IMR-90 (cell line): ENCODE measurements around the gene CDKAL1. TPM values are rescaled to one million over a fixed set of nuclear protein-coding genes. Genes with fewer than 3 reads are reported as not detected.

Experiments
- ATAC-seq: fragments of 200-7000 bp; cut with Tn5 transposase; 2 replicates; pipeline ENCODE4 v1.9.1; 2020; ENCODE audit warnings: low read depth, mild to moderate bottlenecking, moderate library complexity
- BruUV-seq: library from RNA; stranded (reverse); fragments of 400-500 nt; replicated peaks from 2 replicates; lab custom pipeline; 2021; lab: Mats Ljungman, UMichigan
- CTCF ChIA-PET: fragments of 300-600 bp; formaldehyde crosslinking; extraction: SDS; loops from one replicate; lab custom pipeline; 2021; ENCODE audit warnings: antibody characterized with exemption; lab: Yijun Ruan, JAX
- POLR2A ChIA-PET: fragments of 300-600 bp; sonication (Branson Sonifier 250); formaldehyde crosslinking; loops from one replicate; lab custom pipeline; 2022; ENCODE audit warnings: antibody characterized with exemption; ENCODE audit not compliant: unreplicated experiment; lab: Charles Lee
- DNase-seq: peaks from one replicate; pipeline ENCODE4 v3.0.0; 2013
- H2AFZ ChIP-seq: replicated peaks from 2 replicates; pipeline ENCODE3; 2013; ENCODE audit warnings: low read length, mild to moderate bottlenecking; ENCODE audit not compliant: poor library complexity
- H2AK5ac ChIP-seq: 2 replicates; pipeline ENCODE4 v1.6.1; 2013; ENCODE audit warnings: low read depth, low read length, inconsistent platforms
- H2AK9ac ChIP-seq: replicated peaks from 2 replicates; pipeline ENCODE3; 2013; ENCODE audit warnings: mild to moderate bottlenecking, low read depth, low read length, moderate library complexity; ENCODE audit not compliant: poor library complexity
- H2BK120ac ChIP-seq: 2 replicates; pipeline ENCODE4 v1.6.1; 2013; ENCODE audit warnings: low read depth, low read length, inconsistent platforms
- H2BK15ac ChIP-seq: 3 replicates; pipeline ENCODE4 v1.6.1; 2013; ENCODE audit warnings: low read depth, low read length, inconsistent platforms
- H2BK20ac ChIP-seq: 2 replicates; pipeline ENCODE4 v1.6.1; 2013; ENCODE audit warnings: low read depth, mild to moderate bottlenecking, inconsistent platforms, low read length, moderate library complexity
- H2BK5ac ChIP-seq: 2 replicates; pipeline ENCODE4 v1.6.1; 2013; ENCODE audit warnings: mild to moderate bottlenecking, low read depth, low read length, inconsistent platforms; ENCODE audit not compliant: poor library complexity, severe bottlenecking
- H3K14ac ChIP-seq: replicated peaks from 2 replicates; pipeline ENCODE4 v1.6.1; 2013; ENCODE audit warnings: low read depth, low read length, inconsistent platforms
- H3K18ac ChIP-seq: 2 replicates; pipeline ENCODE4 v1.6.1; 2013; ENCODE audit warnings: low read depth, low read length, control low read depth
- H3K23ac ChIP-seq: 2 replicates; pipeline ENCODE4 v1.6.1; 2013; ENCODE audit warnings: low read depth, low read length, inconsistent platforms
- H3K27ac ChIP-seq: 2 replicates; pipeline ENCODE4 v1.5.1; 2013; ENCODE audit warnings: mild to moderate bottlenecking, control low read depth, low read length; ENCODE audit not compliant: insufficient read depth
- H3K27me3 ChIP-seq: 2 replicates; pipeline ENCODE4 v1.6.1; 2013; ENCODE audit warnings: low read length; ENCODE audit not compliant: control insufficient read depth, insufficient read depth
- H3K36me3 ChIP-seq: 2 replicates; pipeline ENCODE4 v1.6.1; 2013; ENCODE audit warnings: low read length, mixed read lengths; ENCODE audit not compliant: control insufficient read depth, insufficient read depth
- H3K4ac ChIP-seq: 2 replicates; pipeline ENCODE4 v1.6.1; 2013; ENCODE audit warnings: low read depth, low read length, inconsistent platforms
- H3K4me1 ChIP-seq: 2 replicates; pipeline ENCODE4 v1.6.1; 2013; ENCODE audit warnings: low read length, mixed read lengths; ENCODE audit not compliant: control insufficient read depth, insufficient read depth
- H3K4me2 ChIP-seq: 2 replicates; pipeline ENCODE4 v1.6.1; 2013; ENCODE audit warnings: low read depth, mild to moderate bottlenecking, control low read depth, low read length, moderate library complexity
- H3K4me3 ChIP-seq: 2 replicates; pipeline ENCODE4 v1.5.1; 2013; ENCODE audit warnings: low read depth, mild to moderate bottlenecking, control low read depth, low read length, moderate library complexity; ENCODE audit not compliant: insufficient read depth
- H3K56ac ChIP-seq: 2 replicates; pipeline ENCODE4 v1.6.1; 2013; ENCODE audit warnings: low read length, inconsistent platforms; ENCODE audit not compliant: insufficient read depth; ENCODE audit errors: extremely low read depth
- H3K79me1 ChIP-seq, 2 experiments: 2 replicates each; pipeline ENCODE4 v1.6.1; 2013; ENCODE audit warnings: low read length in 2 of 2, inconsistent platforms in 1 of 2, low read depth in 1 of 2
- H3K9ac ChIP-seq: 2 replicates; pipeline ENCODE4 v1.6.1; 2013; ENCODE audit warnings: low read depth, low read length, control low read depth
- H3K9me1 ChIP-seq: 2 replicates; pipeline ENCODE4 v1.6.1; 2013; ENCODE audit warnings: low read length, inconsistent platforms; ENCODE audit not compliant: insufficient read depth
- H3K9me3 ChIP-seq: 2 replicates; pipeline ENCODE4 v1.6.1; 2013; ENCODE audit warnings: low read length; ENCODE audit not compliant: control insufficient read depth, insufficient read depth
- H4K20me1 ChIP-seq: 2 replicates; pipeline ENCODE4 v1.6.1; 2013; ENCODE audit warnings: low read length, inconsistent platforms; ENCODE audit not compliant: insufficient read depth
- H4K5ac ChIP-seq: 2 replicates; pipeline ENCODE4 v1.6.1; 2013; ENCODE audit warnings: mild to moderate bottlenecking, low read depth, low read length, control low read depth
- H4K8ac ChIP-seq, 2 experiments: 2 replicates each; pipeline ENCODE4 v1.6.1; 2013; ENCODE audit warnings: low read depth in 2 of 2, low read length in 2 of 2, control low read depth in 1 of 2, inconsistent platforms in 1 of 2
- H4K91ac ChIP-seq: 2 replicates; pipeline ENCODE4 v1.6.1; 2013; ENCODE audit warnings: low read depth, low read length, inconsistent platforms; ENCODE audit not compliant: insufficient read depth
- BHLHE40 ChIP-seq: fragments of 150-350 bp; IDR thresholded peaks from 2 replicates; pipeline ENCODE4 v1.6.1; 2016; ENCODE audit warnings: mild to moderate bottlenecking, low read depth, low read length
- CEBPB ChIP-seq: IDR thresholded peaks from 2 replicates; pipeline ENCODE4 v1.6.1; 2012; ENCODE audit warnings: low read depth, low read length, improper control_type of control experiment
- FOS ChIP-seq: fragments of 150-350 bp; IDR thresholded peaks from 2 replicates; pipeline ENCODE4 v1.6.1; 2016; ENCODE audit warnings: low read depth, low read length
- WGBS, 2 experiments: methylation state at CpG; one replicate each; pipeline versions ENCODE4 v1.1.5 to v1.1.7; 2013; ENCODE audit warnings: missing lambda C conversion rate in 2 of 2; ENCODE audit not compliant: insufficient read length in 1 of 2; ENCODE audit errors: extremely low coverage in 2 of 2; 5-methylcytosine and 5-hydroxymethylcytosine counted together
- dilution Hi-C: fragments of 300-500 bp; cut with HindIII; formaldehyde crosslinking; loops from one replicate; pipeline ENCODE4 v1.14.3; 2018; ENCODE audit warnings: low sequenced_read_pairs; ENCODE audit not compliant: unreplicated experiment
- in situ Hi-C: fragments of 300-500 bp; cut with MboI; formaldehyde crosslinking; loops from 3 replicates; pipeline ENCODE4 v1.14.3; 2019; ENCODE audit warnings: low sequenced_read_pairs, inconsistent platforms, mixed read lengths
- intact Hi-C: fragments of 100-400 bp; cut with micrococcal nuclease; formaldehyde crosslinking; loops from 2 replicates; pipeline ENCODE4 v1.10.0; 2022
- polyA plus RNA-seq, 3 experiments: library from polyadenylated mRNA; depleted of rRNA; stranded (reverse); fragments of >200 nt; gene quantifications; 2 replicates each; pipeline ENCODE4 v1.2.3, GENCODE V29; 2012; ENCODE audit warnings: low replicate concordance in 1 of 3
- total RNA-seq: library from RNA; depleted of rRNA; stranded (reverse); fragments of >200 nt; gene quantifications from 2 replicates; pipeline ENCODE4 v1.2.3, GENCODE V29; 2012
- TF ChIP-seq, protein P1 (sequence below): fragments of 150-350 bp; IDR thresholded peaks from 2 replicates; pipeline ENCODE4 v1.6.1; 2017; ENCODE audit warnings: mild to moderate bottlenecking, antibody characterized with exemption, low read length, low read depth

Gene CDKAL1
- total and polyA plus RNA-seq, 2 of the 4 experiments (the other 2 are of a cell fraction), result 3.7 to 13.1 TPM

DNA sequence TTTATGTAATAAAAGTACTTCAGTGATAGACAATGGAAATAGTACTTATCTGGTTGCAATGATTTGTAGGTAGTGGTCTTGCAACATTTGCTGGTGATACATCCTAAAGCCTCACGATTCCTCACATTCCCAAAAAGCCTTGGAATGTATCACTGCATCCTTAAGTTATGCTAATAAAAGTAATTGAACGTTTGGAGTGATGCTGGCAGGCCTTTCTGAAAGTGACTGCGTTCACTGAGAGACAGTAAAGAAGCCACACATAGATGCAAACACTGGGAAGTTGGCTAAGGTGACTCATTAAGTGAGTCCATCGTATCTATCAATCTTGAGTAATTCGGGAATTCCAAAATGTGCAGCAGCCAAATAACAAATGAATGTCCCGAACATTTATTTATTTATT, 615.2 kb downstream of the CDKAL1 start:
- H3K18ac ChIP-seq, result no peak overlapping the region
- H2AFZ ChIP-seq, result no peak overlapping the region
- H3K9me3 ChIP-seq, result no peaks in the 10 kb centered on the region
- no peak overlapping the region for H4K91ac ChIP-seq
- BruUV-seq, result no TSS peak
- TF ChIP-seq FOS, result 0 out of 2 replicates have a peak, but pooled peaks have one; percentile 11
- peak; percentile 64; the same call in 1 of the 2 replicates for TF ChIP-seq CEBPB
- TF ChIP-seq BHLHE40, result peak; percentile 54; the same call in 1 of the 2 replicates
- TF ChIP-seq, protein P1, sequence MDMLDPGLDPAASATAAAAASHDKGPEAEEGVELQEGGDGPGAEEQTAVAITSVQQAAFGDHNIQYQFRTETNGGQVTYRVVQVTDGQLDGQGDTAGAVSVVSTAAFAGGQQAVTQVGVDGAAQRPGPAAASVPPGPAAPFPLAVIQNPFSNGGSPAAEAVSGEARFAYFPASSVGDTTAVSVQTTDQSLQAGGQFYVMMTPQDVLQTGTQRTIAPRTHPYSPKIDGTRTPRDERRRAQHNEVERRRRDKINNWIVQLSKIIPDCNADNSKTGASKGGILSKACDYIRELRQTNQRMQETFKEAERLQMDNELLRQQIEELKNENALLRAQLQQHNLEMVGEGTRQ, result no peak
- 60% methylated on average over 1 of the region's 6 CpGs; no CpG with 5 or more reads in 1 of the 2 experiments for WGBS, 2 experiments
- no peak overlapping the region for H3K23ac ChIP-seq
- no peak overlapping the region for H3K4me2 ChIP-seq
- DNase-seq (peak; percentile 75), ATAC-seq (peak; percentile 74)
- H3K27me3 ChIP-seq, result no peaks in the 10 kb centered on the region
- no peak overlapping the region for H2AK9ac ChIP-seq
- H2BK5ac ChIP-seq, result no peak overlapping the region
- H3K36me3 ChIP-seq, result no peaks in the 10 kb centered on the region; the same call in 1 of the 2 replicates
- intact Hi-C loops (no loop called here), dilution Hi-C loops (no loop called here), in situ Hi-C loops (no loop called here)
- H3K27ac ChIP-seq, result no peak overlapping the region
- H3K4me3 ChIP-seq, result no peak overlapping the region
- no peak overlapping the region for H4K5ac ChIP-seq
- no peak overlapping the region for H3K9ac ChIP-seq
- no peaks in the 10 kb centered on the region for H3K9me1 ChIP-seq
- CTCF ChIA-PET, result no interaction called here
- no peaks in the 10 kb centered on the region for H4K20me1 ChIP-seq
- no peak overlapping the region for H3K56ac ChIP-seq
- H3K4ac ChIP-seq, result no peak overlapping the region
- no peaks in the 10 kb centered on the region for H3K79me1 ChIP-seq
- no peak overlapping the region for H2AK5ac ChIP-seq
- no peaks in the 10 kb centered on the region for H3K4me1 ChIP-seq
- no peak overlapping the region for H4K8ac ChIP-seq
- H2BK120ac ChIP-seq, result no peak overlapping the region
- POLR2A ChIA-PET, result interaction anchor here (0.7 kb wide), 1 partner anchor 362 kb away, joined by 6 read pairs; no protein-coding TSS in a partner anchor
- H3K14ac ChIP-seq, result no peak overlapping the region
- H2BK20ac ChIP-seq, result no peak overlapping the region
- H2BK15ac ChIP-seq, result no peak overlapping the region
